EL (cell line): ENCODE measurements around the gene PTCD2.

Source experiments
- DNase-seq: peaks from one replicate; pipeline ENCODE4 v3.0.0-alpha.2; 2016

The PTCD2 gene

GRCh38 chr5:72352616-72353015, 32.4 kb downstream of the PTCD2 start:
- no peak for DNase-seq

- peak; percentile 52 for DNase-seq
These were observed 32.9 kb downstream of the PTCD2 start for GRCh38 chr5:72353046-72353445.

DNA sequence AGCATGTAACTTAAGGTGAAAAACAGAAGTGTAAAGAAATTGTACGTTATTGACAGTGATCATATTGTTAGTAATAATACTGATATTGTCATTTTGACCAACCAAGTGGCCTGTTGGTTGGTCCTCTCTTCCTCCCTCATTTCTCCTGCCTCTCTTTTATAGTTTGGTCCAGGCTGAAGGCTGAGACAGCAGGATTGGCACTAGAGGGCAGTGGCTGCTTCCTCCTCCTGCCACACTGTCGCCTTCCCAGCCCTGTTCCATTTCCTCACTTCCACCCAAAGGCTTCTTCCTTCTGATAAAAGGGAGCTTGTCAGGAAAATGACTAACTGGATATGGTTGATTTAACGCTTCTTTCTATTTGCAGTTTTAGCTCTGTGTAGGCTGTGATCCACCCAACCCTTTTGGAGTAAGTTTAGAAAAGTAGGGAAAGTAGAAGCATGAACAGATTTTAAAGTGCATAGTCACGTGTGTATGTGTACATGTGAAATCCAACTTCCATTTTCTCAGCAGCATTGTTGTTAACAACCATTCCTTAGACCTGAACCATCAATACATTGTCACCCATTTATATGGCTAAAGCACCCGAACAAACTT, 35.6 kb downstream of the PTCD2 start:
- DNase-seq = peak; percentile 52

DNA sequence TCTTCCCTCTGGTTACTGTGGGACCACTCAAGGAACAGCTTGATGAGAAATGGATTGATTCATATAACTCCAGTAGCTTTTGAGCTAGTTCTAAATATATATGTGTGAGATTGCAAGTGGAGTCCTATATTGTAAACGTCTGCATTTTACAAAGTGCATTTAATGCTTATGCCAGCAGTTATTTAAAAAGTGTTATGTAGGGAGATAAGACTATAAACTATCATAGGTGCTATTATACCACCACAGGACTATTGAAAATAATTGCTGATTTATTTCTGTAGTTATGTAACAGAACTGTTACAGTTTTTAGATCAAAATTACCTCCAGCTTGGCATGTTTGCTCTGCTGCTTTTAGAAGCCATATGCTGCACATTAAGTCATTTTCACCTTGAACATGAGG, 36.2 kb downstream of the PTCD2 start:
- DNase-seq = no peak

GRCh38 chr5:72358925-72359324, 38.8 kb downstream of the PTCD2 start:
- DNase-seq = no peak

DNA sequence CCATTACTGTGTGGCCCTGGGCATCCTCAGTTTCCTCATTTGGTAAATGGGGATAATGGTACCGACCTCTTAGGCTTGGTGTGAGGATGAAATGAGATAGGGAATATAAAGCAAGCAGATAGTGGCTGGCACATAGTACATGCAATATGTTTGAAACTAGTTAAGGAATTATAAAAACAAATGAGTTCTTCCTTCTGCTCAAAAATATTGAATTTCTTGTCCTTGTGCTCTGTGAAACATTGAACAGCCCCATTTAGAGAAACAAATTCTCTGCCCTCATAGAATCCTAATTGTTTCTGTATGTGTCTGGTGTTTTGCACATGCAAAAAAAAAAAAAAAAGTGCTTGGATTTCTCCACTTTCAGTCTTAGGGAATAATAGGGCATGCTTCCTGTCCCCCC, 39.7 kb downstream of the PTCD2 start:
- no peak for DNase-seq

GRCh38 chr5:72363166-72363802, 43.1 kb downstream of the PTCD2 start:
- DNase-seq = peak; percentile 90

GRCh38 chr5:72364171-72364570, 44.0 kb downstream of the PTCD2 start:
- no peak for DNase-seq

- DNase-seq = no peak
These were observed 44.8 kb downstream of the PTCD2 start for GRCh38 chr5:72364951-72365350.

- peak; percentile 84 for DNase-seq
These were observed 46.3 kb downstream of the PTCD2 start for GRCh38 chr5:72366324-72366976.

DNA sequence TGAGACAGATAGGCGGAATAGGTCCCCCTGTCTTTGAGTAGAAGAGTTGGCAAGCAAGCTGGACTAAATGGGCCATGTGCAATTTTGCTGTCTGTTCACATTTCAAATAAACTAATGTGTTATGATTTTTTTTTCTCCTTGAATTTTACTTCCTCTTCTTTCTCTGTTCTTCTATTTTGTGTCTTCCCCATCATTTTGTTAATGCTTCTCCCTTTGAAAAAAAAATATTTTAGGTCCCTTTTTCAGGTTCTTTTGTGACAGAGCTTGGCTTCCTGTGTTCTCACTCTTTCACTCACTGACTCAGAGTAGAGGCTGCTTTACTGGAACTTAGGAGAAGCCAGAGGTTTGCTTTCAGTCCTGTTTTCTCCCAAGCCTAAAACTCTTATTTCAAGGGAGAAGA, 48.1 kb downstream of the PTCD2 start:
- no peak for DNase-seq

DNA sequence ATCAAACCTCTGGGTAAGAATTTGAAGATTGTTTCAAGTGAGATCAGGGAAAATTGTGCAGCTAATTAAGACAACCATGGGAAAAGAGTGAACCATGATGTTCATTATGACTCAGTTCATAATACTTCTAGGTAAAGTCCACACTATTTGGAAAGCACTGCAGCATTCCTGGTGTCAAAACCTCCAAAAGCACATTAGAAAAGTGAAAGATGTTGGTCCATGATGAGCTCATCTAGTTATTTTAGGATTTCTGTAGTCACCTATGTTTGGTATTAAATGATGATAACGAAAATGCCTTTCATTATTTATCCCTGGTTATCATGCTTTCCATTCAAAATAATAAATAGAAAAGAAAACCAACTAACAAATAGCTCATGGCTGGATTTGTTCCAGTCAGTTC, 49.1 kb downstream of the PTCD2 start:
- DNase-seq = no peak

DNA sequence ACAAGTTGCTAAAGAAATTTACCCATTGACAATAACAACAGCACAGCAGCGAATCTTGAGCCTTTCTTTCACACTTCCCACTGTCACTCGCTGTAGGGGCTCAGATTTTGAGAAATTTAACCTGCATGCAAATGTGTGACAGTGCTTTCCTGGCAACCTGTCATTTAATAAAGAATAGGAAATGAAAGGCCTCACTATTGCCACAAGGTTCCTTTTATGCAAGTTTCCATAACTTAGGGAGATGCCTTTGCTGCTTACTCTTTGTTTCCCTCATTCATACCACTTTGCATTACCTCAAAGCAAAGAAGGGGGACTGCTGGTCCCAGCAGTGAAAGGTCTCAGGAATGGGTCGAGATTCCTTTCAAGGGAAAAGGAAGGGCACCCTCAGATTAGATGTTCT, 49.5 kb downstream of the PTCD2 start:
- DNase-seq = no peak

- no peak for DNase-seq
These were observed 52.2 kb downstream of the PTCD2 start for GRCh38 chr5:72372331-72372730.

DNA sequence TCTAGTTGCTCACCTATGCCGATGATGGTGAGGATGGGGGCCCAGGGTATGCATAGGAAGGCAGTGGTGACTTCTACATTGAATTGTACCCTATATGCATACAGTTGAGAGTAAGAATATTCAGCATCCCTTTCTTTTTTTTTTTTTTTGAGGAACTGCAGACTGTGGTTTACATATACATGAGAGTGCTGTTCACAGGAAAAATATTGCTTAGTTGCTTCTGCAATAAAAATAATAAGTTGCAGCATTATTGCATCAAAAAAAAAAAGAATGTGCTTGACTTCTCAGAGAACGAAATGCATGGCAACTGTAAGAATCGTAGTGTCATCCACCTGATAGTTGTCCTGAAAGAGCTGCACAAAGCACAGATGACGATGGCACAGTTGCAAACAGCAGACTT, 52.8 kb downstream of the PTCD2 start:
- no peak for DNase-seq

GRCh38 chr5:72374844-72375243, 54.7 kb downstream of the PTCD2 start:
- no peak for DNase-seq

DNA sequence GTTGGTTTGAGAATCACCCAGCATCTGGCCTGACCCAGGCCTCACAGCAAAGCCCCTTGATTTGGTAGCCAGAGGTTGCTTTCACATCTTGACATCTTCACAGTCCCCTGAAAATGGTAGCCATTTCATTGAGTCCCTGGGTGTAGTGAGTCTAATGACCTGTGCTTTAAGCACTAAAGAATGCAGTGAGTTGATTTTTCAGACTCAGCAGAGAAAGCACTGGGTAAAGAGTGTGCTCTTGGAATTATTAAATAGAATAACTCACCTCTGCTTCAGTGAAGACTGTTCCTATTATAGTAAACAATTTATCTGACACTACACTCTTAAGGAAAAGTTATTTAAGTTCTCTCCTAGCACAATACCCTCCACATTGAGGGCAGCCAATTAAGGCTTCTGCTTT, 56.2 kb downstream of the PTCD2 start:
- DNase-seq = no peak

DNA sequence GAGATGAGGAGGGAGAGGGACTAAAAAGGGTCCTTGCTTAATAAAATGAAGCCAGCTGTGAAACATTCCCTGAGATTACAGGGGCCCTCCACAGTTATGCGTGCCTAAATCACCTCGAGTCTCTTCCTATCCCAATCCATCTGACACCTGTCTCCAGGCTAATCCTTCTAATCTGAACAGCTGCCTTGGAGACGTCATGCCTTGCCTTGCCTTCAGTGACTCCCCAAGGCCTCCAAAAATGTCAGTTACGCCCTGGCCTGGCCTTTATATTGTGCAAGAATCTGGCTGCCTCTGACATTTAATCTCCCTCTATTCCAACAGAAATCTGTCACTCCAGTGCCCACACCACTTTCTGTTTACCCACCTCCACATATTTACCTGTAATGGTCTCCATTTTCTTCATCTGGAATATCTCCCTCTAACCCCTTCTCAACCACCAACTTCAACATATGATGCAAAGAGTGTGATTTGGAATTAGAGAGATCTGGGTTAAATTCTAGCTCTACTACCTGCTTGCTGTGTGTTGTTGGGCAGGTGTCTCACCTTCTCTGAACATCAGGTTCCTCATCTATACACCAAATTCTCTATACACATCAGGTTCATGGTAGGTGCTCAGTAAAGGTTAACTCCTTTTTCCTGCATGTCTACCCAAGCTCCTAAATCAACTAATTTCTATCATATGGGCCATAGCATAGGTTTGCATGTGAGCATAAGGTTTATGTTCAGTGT, 57.9 kb downstream of the PTCD2 start:
- peak; percentile 8 for DNase-seq

GRCh38 chr5:72378639-72379289, 58.6 kb downstream of the PTCD2 start:
- peak; percentile 94 for DNase-seq

- DNase-seq = peak; percentile 84
These were observed 59.8 kb downstream of the PTCD2 start for GRCh38 chr5:72379936-72380335.

- DNase-seq = peak; percentile 42
These were observed 60.5 kb downstream of the PTCD2 start for GRCh38 chr5:72380492-72381274.

GRCh38 chr5:72383280-72383679, 63.1 kb downstream of the PTCD2 start:
- DNase-seq = peak; percentile 85

GRCh38 chr5:72383726-72384125, 63.6 kb downstream of the PTCD2 start:
- no peak for DNase-seq
